HepG2 (cell line): Measurements from ENCODE around the gene ACBD6. TPM values are rescaled to one million over a fixed set of nuclear protein-coding genes. Genes with fewer than 3 reads are reported as not detected.
A peak's percentile ranks its signal among the peaks of the same experiment; 100 is the strongest.

Experiments used
- EP300 ChIP-seq, 3 experiments: sonication (generic) in 1 of 3; formaldehyde crosslinking in 1 of 3; IDR thresholded peaks; 2 replicates each; pipeline versions ENCODE4 v1.5.1 to v1.6.1; 2011 to 2020; ENCODE audit warnings: low read depth in 2 of 3, low read length in 2 of 3, borderline replicate concordance in 1 of 3, improper control_type of control experiment in 1 of 3, mild to moderate bottlenecking in 1 of 3, missing genetic modification reagents in 1 of 3, moderate library complexity in 1 of 3
- HOXA3 ChIP-seq: sonication (generic); formaldehyde crosslinking; IDR thresholded peaks from 2 replicates; pipeline ENCODE4 v1.5.0; 2020; ENCODE audit warnings: missing genetic modification reagents
- NCOA2 ChIP-seq: sonication (generic); formaldehyde crosslinking; IDR thresholded peaks from 2 replicates; pipeline ENCODE4 v1.8.0; 2022; ENCODE audit warnings: inconsistent platforms
- TEAD3 ChIP-seq: optimal IDR thresholded peaks from 2 replicates; pipeline ENCODE3; 2016; ENCODE audit warnings: borderline replicate concordance
- ZBTB8A ChIP-seq: sonication (generic); formaldehyde crosslinking; IDR thresholded peaks from 2 replicates; pipeline ENCODE4 v1.4.0; 2020; ENCODE audit warnings: mild to moderate bottlenecking, low read depth, missing genetic modification reagents, borderline replicate concordance
- ZFAT ChIP-seq: sonication (generic); formaldehyde crosslinking; conservative IDR thresholded peaks from 2 replicates; pipeline ENCODE4 v1.8.1; 2023; ENCODE audit warnings: missing genetic modification reagents, inconsistent platforms
- ZFP91 ChIP-seq: sonication (generic); formaldehyde crosslinking; IDR thresholded peaks from 2 replicates; pipeline ENCODE4 v1.9.0; 2022; ENCODE audit warnings: missing genetic modification reagents, mild to moderate bottlenecking, borderline replicate concordance
- ZNF275 ChIP-seq: sonication (generic); formaldehyde crosslinking; IDR thresholded peaks from 2 replicates; pipeline ENCODE4 v1.8.0; 2022; ENCODE audit warnings: missing genetic modification reagents, mild to moderate bottlenecking, inconsistent platforms, borderline replicate concordance
- ZNF687 ChIP-seq: sonication (generic); formaldehyde crosslinking; IDR thresholded peaks from 2 replicates; pipeline ENCODE4 v1.5.1; 2020; ENCODE audit warnings: mild to moderate bottlenecking, missing genetic modification reagents, moderate library complexity
- polyA plus RNA-seq, 8 experiments: library from polyadenylated mRNA; depleted of rRNA in 3 of 8; stranded (reverse) in 7 of 8; unstranded in 1 of 8; fragments of >200 nt; fragmentation: Illumina TruSeq in 4 of 8; extraction: Trizol in 4 of 8; gene quantifications; 2 replicates each; pipeline versions ENCODE4 v1.2.1 to v1.2.3, GENCODE V29; 2011 to 2016; ENCODE audit warnings: low read depth in 4 of 8, missing spikeins in 1 of 8, mixed read lengths in 1 of 8; ENCODE audit not compliant: insufficient read depth in 1 of 8
- total RNA-seq, 5 experiments: library from RNA; depleted of rRNA; stranded (reverse); fragments of >200 nt; fragmentation: Illumina TruSeq; extraction: Trizol; gene quantifications; 2 replicates each; pipeline ENCODE4 v1.2.3, GENCODE V29; 2016; ENCODE audit warnings: low read depth in 1 of 5
- TF ChIP-seq, protein P1 (sequence below): sonication (generic); formaldehyde crosslinking; IDR thresholded peaks from 2 replicates; pipeline ENCODE4 v1.4.0; 2020; ENCODE audit warnings: missing genetic modification reagents, mild to moderate bottlenecking, borderline replicate concordance
- TF ChIP-seq, protein P2 (sequence below): sonication (generic); formaldehyde crosslinking; IDR thresholded peaks from 2 replicates; pipeline ENCODE4 v1.5.0; 2020; ENCODE audit warnings: mild to moderate bottlenecking, missing genetic modification reagents

ACBD6 gene
- total and polyA plus RNA-seq, 2 of the 13 experiments (the other 11 are each of a cell fraction or from before 2014, with no cell fraction given) = 33.5 to 47.2 TPM

GRCh38 chr1:180244840-180245239, 257.5 kb downstream of the ACBD6 start (continued):
- TF ChIP-seq, protein P1, sequence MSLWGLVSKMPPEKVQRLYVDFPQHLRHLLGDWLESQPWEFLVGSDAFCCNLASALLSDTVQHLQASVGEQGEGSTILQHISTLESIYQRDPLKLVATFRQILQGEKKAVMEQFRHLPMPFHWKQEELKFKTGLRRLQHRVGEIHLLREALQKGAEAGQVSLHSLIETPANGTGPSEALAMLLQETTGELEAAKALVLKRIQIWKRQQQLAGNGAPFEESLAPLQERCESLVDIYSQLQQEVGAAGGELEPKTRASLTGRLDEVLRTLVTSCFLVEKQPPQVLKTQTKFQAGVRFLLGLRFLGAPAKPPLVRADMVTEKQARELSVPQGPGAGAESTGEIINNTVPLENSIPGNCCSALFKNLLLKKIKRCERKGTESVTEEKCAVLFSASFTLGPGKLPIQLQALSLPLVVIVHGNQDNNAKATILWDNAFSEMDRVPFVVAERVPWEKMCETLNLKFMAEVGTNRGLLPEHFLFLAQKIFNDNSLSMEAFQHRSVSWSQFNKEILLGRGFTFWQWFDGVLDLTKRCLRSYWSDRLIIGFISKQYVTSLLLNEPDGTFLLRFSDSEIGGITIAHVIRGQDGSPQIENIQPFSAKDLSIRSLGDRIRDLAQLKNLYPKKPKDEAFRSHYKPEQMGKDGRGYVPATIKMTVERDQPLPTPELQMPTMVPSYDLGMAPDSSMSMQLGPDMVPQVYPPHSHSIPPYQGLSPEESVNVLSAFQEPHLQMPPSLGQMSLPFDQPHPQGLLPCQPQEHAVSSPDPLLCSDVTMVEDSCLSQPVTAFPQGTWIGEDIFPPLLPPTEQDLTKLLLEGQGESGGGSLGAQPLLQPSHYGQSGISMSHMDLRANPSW (CRISPR knock-in tag) = no peak
- TF ChIP-seq ZNF687 (CRISPR knock-in tag) = peak; percentile 38; the same call in 1 of the 2 replicates
- TF ChIP-seq ZBTB8A (CRISPR knock-in tag) = no peak
- no peak for TF ChIP-seq ZNF275 (CRISPR knock-in tag)
- no peak for TF ChIP-seq HOXA3 (CRISPR knock-in tag)
- no peak for TF ChIP-seq NCOA2
- no peak for TF ChIP-seq ZFAT (CRISPR knock-in tag)
- TF ChIP-seq EP300 (IDR thresholded peaks at IDR 0.05; ENCODE audit: low read depth in 2 of 2, low read length in 2 of 2) = no peak
- TF ChIP-seq EP300 (CRISPR knock-in tag; IDR thresholded peaks at IDR 0.05; ENCODE audit: borderline replicate concordance) = no peak
- TF ChIP-seq, protein P2, sequence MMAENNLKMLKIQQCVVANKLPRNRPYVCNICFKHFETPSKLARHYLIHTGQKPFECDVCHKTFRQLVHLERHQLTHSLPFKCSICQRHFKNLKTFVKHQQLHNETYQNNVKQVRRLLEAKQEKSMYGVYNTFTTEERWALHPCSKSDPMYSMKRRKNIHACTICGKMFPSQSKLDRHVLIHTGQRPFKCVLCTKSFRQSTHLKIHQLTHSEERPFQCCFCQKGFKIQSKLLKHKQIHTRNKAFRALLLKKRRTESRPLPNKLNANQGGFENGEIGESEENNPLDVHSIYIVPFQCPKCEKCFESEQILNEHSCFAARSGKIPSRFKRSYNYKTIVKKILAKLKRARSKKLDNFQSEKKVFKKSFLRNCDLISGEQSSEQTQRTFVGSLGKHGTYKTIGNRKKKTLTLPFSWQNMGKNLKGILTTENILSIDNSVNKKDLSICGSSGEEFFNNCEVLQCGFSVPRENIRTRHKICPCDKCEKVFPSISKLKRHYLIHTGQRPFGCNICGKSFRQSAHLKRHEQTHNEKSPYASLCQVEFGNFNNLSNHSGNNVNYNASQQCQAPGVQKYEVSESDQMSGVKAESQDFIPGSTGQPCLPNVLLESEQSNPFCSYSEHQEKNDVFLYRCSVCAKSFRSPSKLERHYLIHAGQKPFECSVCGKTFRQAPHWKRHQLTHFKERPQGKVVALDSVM (CRISPR knock-in tag) = no peak
- TF ChIP-seq ZFP91 (CRISPR knock-in tag) = peak; percentile 29; the same call in 1 of the 2 replicates
- peak; percentile 75 for TF ChIP-seq TEAD3 (CRISPR knock-in tag)
